ENCODE measurements around the gene BDH2. TPM values are rescaled to one million over a fixed set of nuclear protein-coding genes. Genes with fewer than 3 reads are reported as not detected.

Gene BDH2
- total and polyA plus RNA-seq, 2 of the 8 experiments (the other 6 are each of a cell fraction or from before 2014, with no cell fraction given): 46.0 to 46.2 TPM

- TF ChIP-seq SIN3A (conservative IDR thresholded peaks at IDR 0.05 in 1 of 2, IDR thresholded peaks at IDR 0.05 in 1 of 2; ENCODE audit: low read depth in 1 of 2, low read length in 2 of 2): no peak
- no peak for TF ChIP-seq HDAC6 (IDR thresholded peaks at IDR 0.05; ENCODE audit: low read depth, low read length)
- TF ChIP-seq CHD7 (IDR thresholded peaks at IDR 0.05; ENCODE audit: insufficient replicate concordance, low read length): no peak
Observed at GRCh38 chr4:103075894-103076746, 23.5 kb downstream of the BDH2 start (continued).
